ENCODE measurements around the gene CHRND. TPM values are rescaled to one million over a fixed set of nuclear protein-coding genes. Genes with fewer than 3 reads are reported as not detected.

The CHRND gene
- total and polyA plus RNA-seq, 2 of the 13 experiments (the other 11 are each of a cell fraction or from before 2014, with no cell fraction given) = 0.18 TPM; not detected in 1

DNA sequence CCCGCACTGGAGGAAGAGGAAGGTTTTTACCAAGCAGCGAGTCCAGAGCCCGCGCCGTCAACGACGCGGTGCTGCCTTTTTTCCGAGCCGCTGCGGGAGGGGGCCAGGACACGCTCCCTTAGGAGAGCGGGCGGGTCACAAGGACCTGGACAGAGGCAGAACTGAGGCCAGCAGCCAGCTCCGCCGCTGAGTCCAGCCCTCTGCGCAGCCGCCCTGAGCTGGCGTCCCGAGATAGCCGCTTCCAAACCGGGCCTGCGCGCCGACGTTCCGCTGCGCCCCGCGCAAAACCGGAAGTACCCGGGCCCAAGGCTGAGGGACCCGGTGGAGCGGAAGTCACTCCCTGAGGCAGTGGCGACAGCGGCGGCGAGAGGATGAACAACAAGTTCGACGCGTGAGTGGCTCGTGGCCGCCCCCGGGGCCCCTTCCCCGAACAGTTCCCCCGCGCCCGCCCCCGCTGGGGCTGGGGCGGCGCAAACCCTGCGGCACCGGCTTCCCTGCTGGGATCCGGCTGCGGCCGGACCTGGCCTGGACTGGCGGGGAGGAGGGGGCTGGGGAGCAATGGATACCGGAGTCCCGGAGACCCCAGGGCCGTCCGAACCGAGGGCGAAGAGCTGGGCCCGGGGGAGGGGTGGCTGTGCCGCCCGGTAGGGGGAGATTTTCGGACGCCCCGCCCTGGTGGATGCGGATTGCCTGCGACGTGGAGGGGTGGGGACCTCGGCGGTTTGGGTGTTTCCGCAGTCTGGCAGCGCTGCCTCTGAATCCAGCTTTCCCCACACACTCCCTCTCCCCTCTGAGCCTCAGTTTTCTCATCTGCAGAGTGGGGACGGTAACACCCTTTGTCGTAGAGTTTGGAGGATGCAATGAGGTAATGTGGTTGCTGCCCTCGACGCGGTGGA lies 24.6 kb downstream of the CHRND start, which contains the start of the genes EIF4E2 and TIGD1 (continued):
- peak; percentile 98; the same call in 1 of the 2 replicates for TF ChIP-seq ZNF337 (CRISPR knock-in tag; IDR thresholded peaks at IDR 0.05; ENCODE audit: borderline replicate concordance, low read depth)
- TF ChIP-seq ZNF746 (CRISPR knock-in tag; IDR thresholded peaks at IDR 0.05) = peak; percentile 96
- TF ChIP-seq REL (CRISPR knock-in tag; conservative IDR thresholded peaks at IDR 0.05) = peak; percentile 99
- TF ChIP-seq HDAC1 (CRISPR knock-in tag; IDR thresholded peaks at IDR 0.05) = peak; percentile 97
- TF ChIP-seq, protein P1, sequence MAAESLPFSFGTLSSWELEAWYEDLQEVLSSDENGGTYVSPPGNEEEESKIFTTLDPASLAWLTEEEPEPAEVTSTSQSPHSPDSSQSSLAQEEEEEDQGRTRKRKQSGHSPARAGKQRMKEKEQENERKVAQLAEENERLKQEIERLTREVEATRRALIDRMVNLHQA (CRISPR knock-in tag; IDR thresholded peaks at IDR 0.05) = no peak
- TF ChIP-seq, protein P2, sequence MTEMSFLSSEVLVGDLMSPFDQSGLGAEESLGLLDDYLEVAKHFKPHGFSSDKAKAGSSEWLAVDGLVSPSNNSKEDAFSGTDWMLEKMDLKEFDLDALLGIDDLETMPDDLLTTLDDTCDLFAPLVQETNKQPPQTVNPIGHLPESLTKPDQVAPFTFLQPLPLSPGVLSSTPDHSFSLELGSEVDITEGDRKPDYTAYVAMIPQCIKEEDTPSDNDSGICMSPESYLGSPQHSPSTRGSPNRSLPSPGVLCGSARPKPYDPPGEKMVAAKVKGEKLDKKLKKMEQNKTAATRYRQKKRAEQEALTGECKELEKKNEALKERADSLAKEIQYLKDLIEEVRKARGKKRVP (CRISPR knock-in tag; IDR thresholded peaks at IDR 0.05) = peak in 1 of 2 experiments; percentile 88; a peak in 2 of 4 replicates
- TF ChIP-seq NR2C2 (CRISPR knock-in tag; IDR thresholded peaks at IDR 0.05; ENCODE audit: borderline replicate concordance) = peak; percentile 93
- TF ChIP-seq, protein P3, sequence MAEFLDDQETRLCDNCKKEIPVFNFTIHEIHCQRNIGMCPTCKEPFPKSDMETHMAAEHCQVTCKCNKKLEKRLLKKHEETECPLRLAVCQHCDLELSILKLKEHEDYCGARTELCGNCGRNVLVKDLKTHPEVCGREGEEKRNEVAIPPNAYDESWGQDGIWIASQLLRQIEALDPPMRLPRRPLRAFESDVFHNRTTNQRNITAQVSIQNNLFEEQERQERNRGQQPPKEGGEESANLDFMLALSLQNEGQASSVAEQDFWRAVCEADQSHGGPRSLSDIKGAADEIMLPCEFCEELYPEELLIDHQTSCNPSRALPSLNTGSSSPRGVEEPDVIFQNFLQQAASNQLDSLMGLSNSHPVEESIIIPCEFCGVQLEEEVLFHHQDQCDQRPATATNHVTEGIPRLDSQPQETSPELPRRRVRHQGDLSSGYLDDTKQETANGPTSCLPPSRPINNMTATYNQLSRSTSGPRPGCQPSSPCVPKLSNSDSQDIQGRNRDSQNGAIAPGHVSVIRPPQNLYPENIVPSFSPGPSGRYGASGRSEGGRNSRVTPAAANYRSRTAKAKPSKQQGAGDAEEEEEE (CRISPR knock-in tag; IDR thresholded peaks at IDR 0.05; ENCODE audit: borderline replicate concordance) = 0 out of 2 replicates have a peak, but pooled peaks have one; percentile 68
- no peak for TF ChIP-seq CENPX (CRISPR knock-in tag; IDR thresholded peaks at IDR 0.05)
- TF ChIP-seq ONECUT2 (CRISPR knock-in tag; IDR thresholded peaks at IDR 0.05) = peak; percentile 71
- peak; percentile 96 for TF ChIP-seq POLR2G (IDR thresholded peaks at IDR 0.05; ENCODE audit: low read depth, low read length)
- no peak for TF ChIP-seq NR2F6 (IDR thresholded peaks at IDR 0.05)
- TF ChIP-seq NR2F6 (CRISPR knock-in tag; IDR thresholded peaks at IDR 0.05) = peak; percentile 88
- no peak; the same call in 1 of the 2 replicates for TF ChIP-seq ZNF382 (CRISPR knock-in tag; IDR thresholded peaks at IDR 0.05; ENCODE audit: borderline replicate concordance)
- peak; percentile 71 for TF ChIP-seq GATA4 (IDR thresholded peaks at IDR 0.05; ENCODE audit: borderline replicate concordance, low read depth)
- peak; percentile 99 for TF ChIP-seq ZFP41 (CRISPR knock-in tag; IDR thresholded peaks at IDR 0.05; ENCODE audit: borderline replicate concordance)
- peak; percentile 58; the same call in 1 of the 2 replicates for TF ChIP-seq HNRNPL (IDR thresholded peaks at IDR 0.05; ENCODE audit: low read depth, low read length)
- TF ChIP-seq, protein P4, sequence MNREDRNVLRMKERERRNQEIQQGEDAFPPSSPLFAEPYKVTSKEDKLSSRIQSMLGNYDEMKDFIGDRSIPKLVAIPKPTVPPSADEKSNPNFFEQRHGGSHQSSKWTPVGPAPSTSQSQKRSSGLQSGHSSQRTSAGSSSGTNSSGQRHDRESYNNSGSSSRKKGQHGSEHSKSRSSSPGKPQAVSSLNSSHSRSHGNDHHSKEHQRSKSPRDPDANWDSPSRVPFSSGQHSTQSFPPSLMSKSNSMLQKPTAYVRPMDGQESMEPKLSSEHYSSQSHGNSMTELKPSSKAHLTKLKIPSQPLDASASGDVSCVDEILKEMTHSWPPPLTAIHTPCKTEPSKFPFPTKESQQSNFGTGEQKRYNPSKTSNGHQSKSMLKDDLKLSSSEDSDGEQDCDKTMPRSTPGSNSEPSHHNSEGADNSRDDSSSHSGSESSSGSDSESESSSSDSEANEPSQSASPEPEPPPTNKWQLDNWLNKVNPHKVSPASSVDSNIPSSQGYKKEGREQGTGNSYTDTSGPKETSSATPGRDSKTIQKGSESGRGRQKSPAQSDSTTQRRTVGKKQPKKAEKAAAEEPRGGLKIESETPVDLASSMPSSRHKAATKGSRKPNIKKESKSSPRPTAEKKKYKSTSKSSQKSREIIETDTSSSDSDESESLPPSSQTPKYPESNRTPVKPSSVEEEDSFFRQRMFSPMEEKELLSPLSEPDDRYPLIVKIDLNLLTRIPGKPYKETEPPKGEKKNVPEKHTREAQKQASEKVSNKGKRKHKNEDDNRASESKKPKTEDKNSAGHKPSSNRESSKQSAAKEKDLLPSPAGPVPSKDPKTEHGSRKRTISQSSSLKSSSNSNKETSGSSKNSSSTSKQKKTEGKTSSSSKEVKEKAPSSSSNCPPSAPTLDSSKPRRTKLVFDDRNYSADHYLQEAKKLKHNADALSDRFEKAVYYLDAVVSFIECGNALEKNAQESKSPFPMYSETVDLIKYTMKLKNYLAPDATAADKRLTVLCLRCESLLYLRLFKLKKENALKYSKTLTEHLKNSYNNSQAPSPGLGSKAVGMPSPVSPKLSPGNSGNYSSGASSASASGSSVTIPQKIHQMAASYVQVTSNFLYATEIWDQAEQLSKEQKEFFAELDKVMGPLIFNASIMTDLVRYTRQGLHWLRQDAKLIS (CRISPR knock-in tag; IDR thresholded peaks at IDR 0.05) = peak; percentile 45; the same call in 1 of the 2 replicates
- no peak for TF ChIP-seq MBD4 (IDR thresholded peaks at IDR 0.05; ENCODE audit: borderline replicate concordance, low read length)
- TF ChIP-seq, protein P5, sequence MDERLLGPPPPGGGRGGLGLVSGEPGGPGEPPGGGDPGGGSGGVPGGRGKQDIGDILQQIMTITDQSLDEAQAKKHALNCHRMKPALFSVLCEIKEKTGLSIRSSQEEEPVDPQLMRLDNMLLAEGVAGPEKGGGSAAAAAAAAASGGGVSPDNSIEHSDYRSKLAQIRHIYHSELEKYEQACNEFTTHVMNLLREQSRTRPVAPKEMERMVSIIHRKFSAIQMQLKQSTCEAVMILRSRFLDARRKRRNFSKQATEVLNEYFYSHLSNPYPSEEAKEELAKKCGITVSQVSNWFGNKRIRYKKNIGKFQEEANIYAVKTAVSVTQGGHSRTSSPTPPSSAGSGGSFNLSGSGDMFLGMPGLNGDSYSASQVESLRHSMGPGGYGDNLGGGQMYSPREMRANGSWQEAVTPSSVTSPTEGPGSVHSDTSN (CRISPR knock-in tag; IDR thresholded peaks at IDR 0.05) = 0 out of 2 replicates have a peak, but pooled peaks have one; percentile 37
